Fibroblast of skin of left quadriceps (primary cell): ENCODE measurements around the gene CAMTA1.

Experiments used
- DNase-seq, 2 experiments: peaks; one replicate each; pipeline ENCODE4 v3.0.0-alpha.2; 2013; ENCODE audit warnings: low read depth in 2 of 2

CAMTA1 gene

GRCh38 chr1:6872573-6873261 lies 87.5 kb downstream of the CAMTA1 start:
- DNase-seq: no peak

DNA sequence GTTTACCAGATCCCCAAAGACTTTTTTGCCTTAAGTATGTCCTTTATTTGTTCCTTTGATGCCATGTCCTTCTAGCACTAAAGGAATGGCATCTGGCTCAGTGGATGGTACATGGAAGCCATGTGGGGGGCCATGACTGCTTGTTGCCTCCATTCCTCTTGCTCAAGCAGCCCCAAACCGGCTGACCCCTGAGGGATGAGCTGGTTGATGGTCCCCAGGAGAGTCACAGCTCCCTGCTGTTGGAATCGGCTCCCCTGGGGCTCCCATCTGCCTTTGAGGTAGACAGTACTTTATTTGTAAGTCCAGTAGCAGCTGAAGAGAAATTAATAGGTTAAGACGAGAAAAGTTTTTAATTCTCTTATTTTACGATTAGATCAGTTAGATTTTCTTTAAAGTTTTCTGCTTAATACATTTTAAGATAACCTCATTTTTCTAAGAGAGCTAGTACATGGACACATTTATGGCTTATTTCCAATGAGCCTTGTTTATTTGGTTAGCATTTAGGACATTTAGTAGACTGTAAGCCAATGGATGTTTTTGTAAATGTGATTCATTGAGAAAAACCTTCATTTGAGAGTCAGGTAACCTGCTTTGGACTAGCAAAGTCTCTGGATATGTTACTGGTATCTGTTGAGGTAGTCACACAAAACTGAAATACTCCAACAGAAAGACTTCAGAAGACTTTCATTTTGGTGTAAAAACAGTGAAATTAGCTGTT lies 88.2 kb downstream of the CAMTA1 start:
- DNase-seq: no peak

DNA sequence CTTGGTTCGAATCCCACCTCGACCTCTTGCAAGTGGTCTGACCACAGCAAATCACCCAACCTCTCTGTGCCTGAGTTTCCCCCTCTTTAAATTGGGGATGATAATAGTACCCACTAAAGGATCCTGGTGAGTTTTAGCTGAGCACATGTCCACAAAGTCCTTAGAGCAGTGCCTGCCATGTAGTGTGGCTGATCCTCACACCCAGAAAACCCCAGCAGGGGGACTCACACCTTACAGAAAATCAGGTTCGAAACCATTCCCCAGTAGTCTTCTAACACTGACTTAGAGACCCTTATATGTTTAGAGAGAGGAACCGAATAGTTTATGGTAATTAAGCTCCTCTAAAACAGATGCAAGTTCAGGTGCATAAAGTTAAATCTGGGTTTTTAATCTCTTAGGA lies 89.0 kb downstream of the CAMTA1 start:
- DNase-seq: no peak

- DNase-seq: no peak
Observed at GRCh38 chr1:6880951-6881690, 95.9 kb downstream of the CAMTA1 start.

- no peak for DNase-seq
Observed at GRCh38 chr1:6882414-6882813, 97.2 kb downstream of the CAMTA1 start.

GRCh38 chr1:6884652-6885153 lies 99.4 kb downstream of the CAMTA1 start:
- DNase-seq: no peak

DNA sequence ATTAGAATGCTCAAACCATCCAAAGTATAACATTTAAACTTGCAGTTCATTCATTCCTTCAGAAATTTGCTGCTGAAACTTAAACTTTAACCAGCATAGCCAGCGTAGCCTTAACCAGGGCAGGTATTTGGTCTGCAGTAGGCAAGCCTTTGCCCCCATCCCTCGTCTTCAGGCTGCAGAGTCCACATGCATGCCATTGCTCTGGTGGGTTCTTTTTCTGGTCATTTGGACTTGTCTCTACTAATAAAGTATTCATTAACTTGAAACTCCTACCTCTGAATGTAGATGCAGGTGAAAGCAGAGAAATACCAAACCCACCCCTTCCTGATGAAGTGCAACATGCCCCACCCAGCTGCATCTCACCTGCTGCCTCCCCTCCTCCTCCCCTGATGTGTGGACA lies 100.2 kb downstream of the CAMTA1 start:
- no peak for DNase-seq

DNA sequence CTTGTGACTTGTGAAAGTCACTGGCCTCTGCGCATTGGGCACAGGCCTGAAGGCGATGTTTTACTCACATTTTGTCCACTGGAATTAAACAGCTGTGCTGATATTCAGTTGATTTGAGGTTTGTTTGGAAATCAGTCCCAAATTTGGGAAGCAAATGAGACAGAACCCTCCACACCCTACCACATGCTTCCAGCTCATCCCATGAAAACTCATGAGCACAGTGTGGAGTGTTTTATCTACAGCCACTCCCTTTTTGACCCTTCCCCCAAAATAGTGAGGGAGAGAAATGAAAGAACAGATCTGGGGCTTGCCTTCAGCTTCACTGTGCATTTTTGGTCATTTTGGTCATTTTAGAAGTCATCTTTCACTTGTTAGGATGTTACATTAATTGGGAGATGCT lies 101.3 kb downstream of the CAMTA1 start:
- DNase-seq: no peak

DNA sequence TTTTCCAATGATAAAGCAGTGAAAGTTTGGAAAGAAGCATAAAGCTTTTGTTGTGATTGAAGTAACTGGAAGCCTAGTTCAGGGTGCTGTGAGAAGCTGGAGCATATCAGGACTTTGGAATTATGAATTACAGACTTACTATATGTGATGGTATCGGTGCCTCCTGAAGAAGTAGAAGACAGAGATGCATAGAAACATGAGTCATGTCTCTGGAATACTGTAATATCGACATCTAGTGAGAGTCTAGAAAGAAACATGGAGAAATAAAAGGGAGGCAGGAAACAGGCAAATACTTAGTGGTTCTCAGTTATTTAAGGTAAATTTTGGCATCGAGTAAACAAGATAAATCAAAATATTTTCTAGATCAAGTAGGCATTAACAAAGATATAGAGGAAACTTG lies 103.0 kb downstream of the CAMTA1 start:
- no peak for DNase-seq

DNA sequence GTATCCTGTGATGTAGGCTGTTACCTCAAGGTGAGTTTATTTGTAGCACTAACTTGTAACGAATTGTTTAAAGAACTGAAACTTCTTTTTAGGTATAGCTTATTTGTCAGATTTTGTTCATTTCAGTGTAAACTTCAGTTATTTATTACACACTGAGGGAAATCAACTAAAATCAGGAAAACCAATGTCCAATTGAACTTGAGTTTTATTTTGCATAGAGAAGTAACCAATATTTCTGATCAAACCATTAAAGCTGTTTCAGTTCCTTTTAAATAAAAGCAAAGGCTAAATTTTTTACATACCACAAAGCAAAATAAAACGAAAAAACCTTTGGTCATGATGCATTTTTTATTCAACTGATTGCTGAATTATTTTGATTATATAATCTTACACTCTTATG lies 103.6 kb downstream of the CAMTA1 start:
- DNase-seq: no peak

DNA sequence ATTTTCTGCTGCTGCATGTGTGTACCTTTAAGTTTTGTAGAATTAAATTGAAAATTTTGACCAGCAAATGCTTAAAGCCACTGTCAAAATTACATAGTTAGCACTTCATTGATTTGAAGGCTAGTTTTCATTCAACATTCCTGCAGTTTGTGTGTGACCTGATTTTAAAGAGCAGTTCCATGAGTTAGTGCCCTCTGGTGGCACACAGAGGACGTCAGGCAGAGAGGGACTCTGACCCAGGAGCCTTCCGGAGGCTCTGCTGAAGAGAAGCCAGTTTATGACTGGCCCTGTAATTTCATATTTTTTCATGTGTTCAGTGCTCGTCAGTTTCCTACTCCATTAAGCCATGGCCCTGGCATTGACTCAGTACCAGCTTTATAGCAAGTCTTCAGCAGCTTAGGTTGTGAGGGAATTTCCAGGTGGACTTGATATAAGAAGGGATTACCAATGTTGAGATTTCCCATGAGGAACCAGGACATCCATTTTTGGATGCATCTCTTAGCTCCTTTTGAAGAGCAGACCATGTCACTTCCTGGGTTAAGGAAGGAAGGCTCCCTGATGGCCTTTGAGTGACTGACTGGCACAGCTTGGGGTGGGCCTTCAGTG lies 104.7 kb downstream of the CAMTA1 start:
- peak; percentile 10 to 26 for DNase-seq

GRCh38 chr1:6890686-6891085 lies 105.4 kb downstream of the CAMTA1 start:
- DNase-seq: no peak

- no peak for DNase-seq
Observed at GRCh38 chr1:6891781-6892579, 106.7 kb downstream of the CAMTA1 start.

- no peak for DNase-seq
Observed at GRCh38 chr1:6893388-6893787, 108.1 kb downstream of the CAMTA1 start.

DNA sequence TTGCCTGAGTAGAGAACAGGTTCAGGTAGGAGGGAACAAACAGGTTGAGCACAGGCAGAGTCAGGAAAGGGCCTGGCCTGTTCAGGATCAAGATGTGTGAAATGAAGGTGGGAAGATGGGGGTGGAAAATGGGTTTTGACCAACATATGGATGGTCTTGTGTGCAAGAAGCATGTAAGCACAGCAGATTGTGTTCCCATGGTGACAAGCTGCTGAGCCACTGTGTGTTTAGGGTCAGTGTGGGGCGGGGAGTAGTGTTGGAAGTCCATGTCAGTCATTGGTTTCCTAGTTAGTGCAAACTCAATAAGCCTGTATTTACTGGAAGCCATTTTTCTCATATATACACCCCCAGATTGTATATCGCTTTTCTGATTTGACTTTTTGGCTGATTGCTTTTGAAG lies 111.9 kb downstream of the CAMTA1 start:
- DNase-seq: no peak

DNA sequence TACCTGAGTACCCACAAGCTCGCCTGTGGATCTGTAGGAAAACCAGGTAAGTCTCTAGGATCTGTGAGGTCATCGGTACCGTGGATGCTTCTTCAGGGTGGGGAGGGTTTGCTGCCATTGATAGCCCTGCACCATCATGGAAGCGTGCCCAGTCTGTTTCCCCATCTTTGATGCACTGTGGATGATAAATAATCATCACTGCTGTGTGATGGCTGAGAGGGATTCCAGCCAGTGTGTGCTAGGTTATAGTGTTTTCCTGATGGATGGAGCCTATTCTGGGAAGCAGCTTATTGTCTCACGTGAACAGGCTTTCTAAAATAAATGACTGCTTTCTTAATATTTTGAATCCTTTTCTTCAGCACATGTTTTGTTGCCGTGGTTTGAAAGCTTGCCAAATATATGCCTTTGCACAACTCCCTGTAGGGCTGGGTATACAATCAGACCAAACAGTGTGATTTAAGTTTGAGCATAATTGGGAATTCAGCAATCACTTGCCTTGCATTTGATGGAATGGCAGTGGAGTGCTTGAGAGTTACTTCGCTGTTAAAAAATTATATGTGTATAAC lies 113.8 kb downstream of the CAMTA1 start:
- DNase-seq: peak; percentile 44 to 49

GRCh38 chr1:6899621-6900020 lies 114.4 kb downstream of the CAMTA1 start:
- DNase-seq: no peak

DNA sequence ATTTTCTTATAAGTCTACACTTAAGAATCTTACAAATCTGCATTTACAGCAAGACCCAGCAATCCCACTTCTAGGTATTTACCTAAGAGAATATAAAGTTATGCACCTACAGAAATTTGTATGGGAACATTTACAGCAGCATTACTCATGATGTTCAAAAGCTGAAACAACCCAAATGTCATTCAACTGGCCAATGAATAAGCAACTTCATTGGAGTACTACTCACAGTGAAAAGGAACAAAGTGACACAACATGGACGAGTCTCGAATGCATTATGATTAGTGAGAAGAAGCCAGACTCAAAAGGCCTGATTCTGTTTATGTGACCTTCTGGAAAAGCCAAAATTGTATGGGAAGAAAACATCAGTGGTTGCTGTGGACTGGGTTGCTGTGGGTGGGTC lies 116.9 kb downstream of the CAMTA1 start:
- DNase-seq: no peak

DNA sequence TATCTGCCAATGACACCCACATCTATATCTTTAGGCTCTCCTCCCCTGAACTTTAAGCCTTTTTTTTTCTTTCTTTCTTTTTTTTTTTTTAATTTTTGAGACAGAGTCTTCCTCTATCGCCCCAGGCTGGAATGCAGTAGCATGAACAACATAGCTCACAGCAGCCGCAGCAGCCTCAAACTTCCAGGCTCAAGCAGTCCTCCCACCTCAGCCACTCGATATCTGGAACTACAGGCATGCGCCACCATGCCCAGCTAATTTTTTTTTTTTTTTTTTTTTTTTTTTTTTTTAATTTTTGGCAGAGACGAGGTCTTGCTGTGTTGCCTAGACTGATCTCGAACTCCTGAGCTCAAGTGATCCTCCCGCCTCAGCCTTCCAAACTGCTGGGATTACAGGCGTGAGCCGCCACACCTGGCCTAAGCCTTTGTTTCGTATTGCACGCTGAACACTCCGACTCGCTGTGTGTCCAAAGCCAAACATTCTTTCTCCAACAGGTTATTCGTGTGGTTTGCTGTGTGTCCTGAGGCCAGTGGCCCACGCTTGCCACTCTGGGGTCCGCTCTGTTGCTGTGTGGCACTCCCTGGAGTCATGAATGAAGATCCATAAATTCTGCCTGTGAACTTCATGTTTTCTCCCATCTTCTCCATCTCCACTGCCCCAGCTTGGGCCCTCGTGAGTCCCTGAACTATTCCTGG lies 119.4 kb downstream of the CAMTA1 start:
- DNase-seq: no peak

DNA sequence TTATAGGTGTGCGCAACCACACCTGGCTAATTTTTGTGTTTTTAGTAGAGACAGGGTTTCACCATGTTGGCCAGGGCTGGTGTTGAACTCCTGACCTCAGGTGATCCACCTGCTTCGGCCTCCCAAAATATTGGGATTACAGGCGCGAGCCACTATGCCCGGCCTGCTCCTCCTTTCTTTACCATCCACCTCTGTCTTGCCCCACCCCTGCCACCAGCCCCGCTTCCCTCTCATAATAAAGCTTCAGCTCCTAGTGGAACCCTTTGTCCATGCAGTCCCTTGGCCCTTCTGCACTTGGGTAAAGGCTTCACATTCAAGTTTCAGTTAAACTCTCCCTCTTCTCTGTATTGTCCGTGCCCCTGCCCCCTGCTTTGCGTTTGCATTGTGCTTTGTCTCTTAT lies 120.1 kb downstream of the CAMTA1 start:
- no peak for DNase-seq
